ENCODE data around the gene C12orf75.

The C12orf75 gene

GRCh38 chr12:105355752-105356151 is 25.3 kb downstream of the C12orf75 start:
- DNase-seq, result no peak
- H3K27ac ChIP-seq, result no peak overlapping the region
- H3K36me3 ChIP-seq, result no peaks in the 10 kb centered on the region
- no peak for TF ChIP-seq CTCF (IDR thresholded peaks at IDR 0.05; ENCODE audit: low read depth, low read length)
- no peak overlapping the region for H3K4me3 ChIP-seq (ENCODE audit: low read depth, low read length)
- no peaks in the 10 kb centered on the region for H3K9me3 ChIP-seq (ENCODE audit: severe bottlenecking)
- H3K27me3 ChIP-seq (ENCODE audit: insufficient read depth, low read depth, severe bottlenecking), result no peaks in the 10 kb centered on the region

GRCh38 chr12:105357162-105357691 is 26.7 kb downstream of the C12orf75 start:
- H3K4me3 ChIP-seq (ENCODE audit: low read depth, low read length), result no peak overlapping the region
- H3K36me3 ChIP-seq, result no peaks in the 10 kb centered on the region
- no peak for TF ChIP-seq CTCF (IDR thresholded peaks at IDR 0.05; ENCODE audit: low read depth, low read length)
- no peaks in the 10 kb centered on the region for H3K27me3 ChIP-seq (ENCODE audit: insufficient read depth, low read depth, severe bottlenecking)
- DNase-seq, result no peak
- H3K27ac ChIP-seq, result no peak overlapping the region
- no peaks in the 10 kb centered on the region for H3K9me3 ChIP-seq (ENCODE audit: severe bottlenecking)

DNA sequence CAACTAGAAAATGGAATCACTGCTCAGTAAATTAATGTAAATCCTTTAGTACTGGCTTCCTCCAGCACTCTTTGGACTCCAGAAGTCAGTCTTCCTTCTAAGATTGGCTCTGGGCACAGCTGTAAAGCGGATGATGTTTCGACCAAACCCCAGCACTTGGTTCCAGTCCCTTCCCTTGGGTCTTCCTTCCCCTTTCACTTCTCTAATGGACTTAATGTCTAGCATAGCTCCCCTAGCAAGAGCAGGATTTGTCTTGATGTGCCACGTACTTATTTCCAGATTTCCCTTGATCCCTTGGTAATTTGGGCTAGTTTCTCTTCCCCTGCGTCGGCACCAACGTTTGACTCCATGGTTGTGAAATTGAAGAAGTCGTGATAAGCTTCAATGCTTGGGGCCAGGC is 28.3 kb downstream of the C12orf75 start:
- no peak for TF ChIP-seq CTCF (IDR thresholded peaks at IDR 0.05; ENCODE audit: low read depth, low read length)
- Histone ChIP-seq H3K36me3 (no peaks in the 10 kb centered on the region), H3K27me3 (ENCODE audit: insufficient read depth, low read depth, severe bottlenecking) (no peaks in the 10 kb centered on the region), H3K4me3 (ENCODE audit: low read depth, low read length) (no peak overlapping the region), H3K9me3 (ENCODE audit: severe bottlenecking) (no peaks in the 10 kb centered on the region), H3K27ac (no peak overlapping the region)
- no peak for DNase-seq

- TF ChIP-seq CTCF (IDR thresholded peaks at IDR 0.05; ENCODE audit: low read depth, low read length), result no peak
- DNase-seq, result no peak
- Histone ChIP-seq H3K27ac (no peak overlapping the region), H3K27me3 (ENCODE audit: insufficient read depth, low read depth, severe bottlenecking) (no peaks in the 10 kb centered on the region), H3K4me3 (ENCODE audit: low read depth, low read length) (no peak overlapping the region), H3K36me3 (no peaks in the 10 kb centered on the region), H3K9me3 (ENCODE audit: severe bottlenecking) (no peaks in the 10 kb centered on the region)
These were observed 29.4 kb downstream of the C12orf75 start for GRCh38 chr12:105359856-105360255.

GRCh38 chr12:105363890-105364289 is 33.4 kb downstream of the C12orf75 start:
- H3K36me3 ChIP-seq, result no peaks in the 10 kb centered on the region
- H3K27me3 ChIP-seq (ENCODE audit: insufficient read depth, low read depth, severe bottlenecking), result no peaks in the 10 kb centered on the region
- TF ChIP-seq CTCF (IDR thresholded peaks at IDR 0.05; ENCODE audit: low read depth, low read length), result no peak
- DNase-seq, result no peak
- no peaks in the 10 kb centered on the region for H3K9me3 ChIP-seq (ENCODE audit: severe bottlenecking)
- H3K27ac ChIP-seq, result no peak overlapping the region
- no peak overlapping the region for H3K4me3 ChIP-seq (ENCODE audit: low read depth, low read length)

DNA sequence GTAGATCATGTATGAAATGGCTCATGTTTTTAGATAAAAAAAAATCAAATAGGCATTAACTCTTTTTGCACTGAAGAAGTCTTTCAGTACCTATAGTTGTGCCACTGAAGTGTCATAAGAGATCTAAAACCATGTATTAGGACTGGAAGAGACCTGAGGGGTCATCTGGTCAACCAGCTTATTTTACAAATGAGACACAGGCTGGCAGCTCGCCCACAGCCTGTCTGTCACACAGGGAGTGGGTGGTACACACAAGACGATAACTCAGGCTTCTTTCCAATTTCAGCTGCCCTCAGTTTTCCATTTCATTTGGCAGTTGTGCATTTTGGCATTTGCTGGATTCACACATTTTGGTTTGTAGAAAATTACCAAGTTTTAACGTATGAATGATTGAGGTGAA is 34.7 kb downstream of the C12orf75 start:
- H3K27me3 ChIP-seq (ENCODE audit: insufficient read depth, low read depth, severe bottlenecking), result no peaks in the 10 kb centered on the region
- no peak overlapping the region for H3K4me3 ChIP-seq (ENCODE audit: low read depth, low read length)
- no peak for TF ChIP-seq CTCF (IDR thresholded peaks at IDR 0.05; ENCODE audit: low read depth, low read length)
- no peaks in the 10 kb centered on the region for H3K9me3 ChIP-seq (ENCODE audit: severe bottlenecking)
- DNase-seq, result no peak
- no peaks in the 10 kb centered on the region for H3K36me3 ChIP-seq
- H3K27ac ChIP-seq, result no peak overlapping the region
